Parathyroid adenoma (tissue), 2 donors: ENCODE results near the gene VMP1.

ENCODE experiments used
- H2AFZ ChIP-seq: fragments of 300-600 bp; sonication (generic); one replicate; pipeline ENCODE4 v1.7.0; 2017; ENCODE audit warnings: antibody characterized with exemption, mild to moderate bottlenecking
- H3K27ac ChIP-seq: fragments of 300-600 bp; sonication (generic); one replicate; pipeline ENCODE4 v1.7.0; 2017
- H3K27me3 ChIP-seq: fragments of 300-600 bp; sonication (generic); one replicate; pipeline ENCODE4 v1.7.0; 2017; ENCODE audit warnings: low read length; ENCODE audit not compliant: control insufficient read depth, insufficient read depth
- H3K36me3 ChIP-seq: fragments of 300-600 bp; sonication (generic); one replicate; pipeline ENCODE4 v1.7.0; 2017; ENCODE audit warnings: low read length; ENCODE audit not compliant: control insufficient read depth, insufficient read depth
- H3K4me1 ChIP-seq: fragments of 300-600 bp; sonication (generic); one replicate; pipeline ENCODE4 v1.7.0; 2017; ENCODE audit warnings: control low read depth
- H3K4me2 ChIP-seq: fragments of 300-600 bp; sonication (generic); one replicate; pipeline ENCODE4 v1.7.0; 2017; ENCODE audit warnings: low read length
- H3K4me3 ChIP-seq: fragments of 300-600 bp; sonication (generic); one replicate; pipeline ENCODE4 v1.7.0; 2017; ENCODE audit warnings: low read depth, low read length
- H3K79me2 ChIP-seq: fragments of 300-600 bp; sonication (generic); one replicate; pipeline ENCODE4 v1.7.0; 2017; ENCODE audit warnings: control low read depth
- H3K9ac ChIP-seq: fragments of 300-600 bp; sonication (generic); one replicate; pipeline ENCODE4 v1.7.0; 2017; ENCODE audit warnings: mild to moderate bottlenecking
- H3K9me3 ChIP-seq: fragments of 300-600 bp; sonication (generic); one replicate; pipeline ENCODE4 v1.7.0; 2017; ENCODE audit warnings: low read length; ENCODE audit not compliant: control insufficient read depth
- CTCF ChIP-seq: fragments of 300-600 bp; sonication (generic); IDR thresholded peaks from one replicate; pipeline ENCODE4 v1.7.0; 2017; ENCODE audit warnings: antibody characterized with exemption, mild to moderate bottlenecking
- donor health status: primary hyperparathyroidism.

Gene VMP1

GRCh38 chr17:59856859-59857794 is 149.7 kb downstream of the VMP1 start:
- Histone ChIP-seq H3K36me3 (no peaks in the 10 kb centered on the region), H3K9me3 (no peaks in the 10 kb centered on the region), H3K9ac (no peak overlapping the region), H2AFZ (no peak overlapping the region), H3K27ac (no peak overlapping the region), H3K27me3 (no peaks in the 10 kb centered on the region), H3K4me3 (no peak overlapping the region), H3K4me1 (no peaks in the 10 kb centered on the region), H3K79me2 (no peaks in the 10 kb centered on the region), H3K4me2 (no peak overlapping the region)
- TF ChIP-seq CTCF, result no peak

DNA sequence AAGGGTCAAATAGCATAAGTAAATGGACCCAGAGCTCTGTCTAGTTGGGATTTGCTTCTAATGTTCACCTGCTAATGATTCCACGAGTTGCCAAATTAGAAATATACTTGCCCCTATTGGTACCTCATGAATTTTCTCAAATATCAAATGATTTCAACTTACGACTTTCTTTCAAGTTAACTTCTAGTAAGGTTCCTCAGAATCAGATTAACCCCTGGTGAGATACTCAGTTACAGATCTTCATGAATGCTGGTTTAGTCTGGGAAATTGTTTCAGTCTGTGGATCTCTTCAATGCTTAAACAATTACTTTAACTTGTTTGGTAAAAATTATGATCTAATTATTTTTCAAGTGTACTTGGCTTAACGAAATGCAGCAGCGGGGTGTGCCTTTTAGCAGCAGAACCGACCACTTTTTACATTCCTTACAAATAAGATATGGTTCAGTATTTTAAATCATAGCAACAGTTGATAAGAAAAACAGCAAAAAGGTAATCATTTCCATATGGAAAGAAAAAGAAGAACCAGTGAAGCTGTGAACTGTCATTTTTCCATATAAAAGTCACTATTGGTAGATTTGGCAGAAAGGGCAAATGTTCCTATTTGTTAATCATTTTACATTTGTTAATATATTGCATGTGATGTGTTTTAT is 150.8 kb downstream of the VMP1 start:
- no peaks in the 10 kb centered on the region for H3K4me1 ChIP-seq
- no peak for TF ChIP-seq CTCF
- no peak overlapping the region for H2AFZ ChIP-seq
- H3K4me3 ChIP-seq, result no peak overlapping the region
- H3K79me2 ChIP-seq, result no peaks in the 10 kb centered on the region
- no peak overlapping the region for H3K4me2 ChIP-seq
- no peaks in the 10 kb centered on the region for H3K27me3 ChIP-seq
- no peak overlapping the region for H3K9ac ChIP-seq
- H3K36me3 ChIP-seq, result no peaks in the 10 kb centered on the region
- H3K9me3 ChIP-seq, result no peaks in the 10 kb centered on the region
- no peak overlapping the region for H3K27ac ChIP-seq

DNA sequence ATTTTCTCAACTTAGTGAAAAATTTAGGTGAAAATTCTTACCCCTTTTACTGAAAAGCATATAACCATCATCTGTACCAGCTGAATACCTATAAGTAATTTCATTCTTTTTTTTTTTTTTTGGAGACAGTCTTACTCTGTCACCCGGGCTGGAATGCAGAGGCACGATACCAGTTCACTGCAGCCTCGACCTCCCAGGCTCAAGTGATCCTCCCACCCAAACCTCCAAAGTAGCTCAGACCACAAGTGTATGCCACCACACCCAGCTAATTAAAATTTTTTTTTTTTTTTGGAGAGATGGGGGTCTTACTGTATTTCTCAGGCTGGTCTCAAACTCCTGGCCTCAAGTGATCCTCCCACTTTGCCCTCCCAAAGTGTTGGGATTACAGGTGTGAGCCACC is 151.5 kb downstream of the VMP1 start:
- H3K79me2 ChIP-seq, result no peaks in the 10 kb centered on the region
- no peaks in the 10 kb centered on the region for H3K9me3 ChIP-seq
- H3K36me3 ChIP-seq, result no peaks in the 10 kb centered on the region
- H2AFZ ChIP-seq, result no peak overlapping the region
- H3K4me3 ChIP-seq, result no peak overlapping the region
- no peak overlapping the region for H3K27ac ChIP-seq
- no peak overlapping the region for H3K9ac ChIP-seq
- no peak overlapping the region for H3K4me2 ChIP-seq
- H3K4me1 ChIP-seq, result no peaks in the 10 kb centered on the region
- no peak for TF ChIP-seq CTCF
- H3K27me3 ChIP-seq, result no peaks in the 10 kb centered on the region

- no peaks in the 10 kb centered on the region for H3K9me3 ChIP-seq
- no peaks in the 10 kb centered on the region for H3K36me3 ChIP-seq
- H3K27me3 ChIP-seq, result no peaks in the 10 kb centered on the region
- peak; percentile 39 for TF ChIP-seq CTCF
- no peaks in the 10 kb centered on the region for H3K79me2 ChIP-seq
- no peak overlapping the region for H3K4me2 ChIP-seq
- H3K4me1 ChIP-seq, result no peaks in the 10 kb centered on the region
- no peak overlapping the region for H3K4me3 ChIP-seq
- H3K27ac ChIP-seq, result no peak overlapping the region
- no peak overlapping the region for H2AFZ ChIP-seq
- no peak overlapping the region for H3K9ac ChIP-seq
Measured at GRCh38 chr17:59859444-59860025, 152.1 kb downstream of the VMP1 start.
